K562 (cell line): ENCODE data around the gene DAO. TPM values are rescaled to one million over a fixed set of nuclear protein-coding genes. Genes with fewer than 3 reads are reported as not detected.

ENCODE experiments used
- BRF2 ChIP-seq: IDR thresholded peaks from 3 replicates; pipeline ENCODE4 v1.6.1; 2011; ENCODE audit warnings: borderline replicate concordance, mild to moderate bottlenecking; ENCODE audit not compliant: insufficient read length, insufficient read depth
- E4F1 ChIP-seq: fragments of 250-450 bp; sonication (Bioruptor Pico); IDR thresholded peaks from 2 replicates; pipeline ENCODE4 v1.5.0; 2021; ENCODE audit warnings: mild to moderate bottlenecking, borderline replicate concordance
- RFX5 ChIP-seq: IDR thresholded peaks from 2 replicates; pipeline ENCODE4 v1.6.1; 2011; ENCODE audit warnings: low read depth, mild to moderate bottlenecking, improper control_type of control experiment, low read length
- SIRT6 ChIP-seq: IDR thresholded peaks from one replicate; pipeline ENCODE4 v1.6.1; 2012; ENCODE audit warnings: low read depth, mild to moderate bottlenecking, control low read depth, inconsistent platforms, low read length, moderate library complexity
- XRCC4 ChIP-seq: IDR thresholded peaks from one replicate; pipeline ENCODE4 v1.6.1; 2011; ENCODE audit not compliant: insufficient read depth, insufficient read length; ENCODE audit errors: extremely low read depth
- ZBTB49 ChIP-seq: sonication (generic); formaldehyde crosslinking; IDR thresholded peaks from 2 replicates; pipeline ENCODE4 v1.8.0; 2022; ENCODE audit warnings: missing genetic modification reagents, mild to moderate bottlenecking, borderline replicate concordance
- microRNA counts: library from miRNA; unstranded; fragments of <30 nt; microRNA quantifications from one replicate; lab custom pipeline; 2016
- microRNA-seq: library from miRNA; unstranded; fragments of <30 nt; microRNA quantifications from one replicate; pipeline ENCODE4, GENCODE V29; 2018; ENCODE audit warnings: borderline microRNAs expressed
- polyA plus RNA-seq, 8 experiments: library from polyadenylated mRNA; depleted of rRNA in 4 of 8; stranded (reverse) in 5 of 8; unstranded in 3 of 8; fragments of >200 nt; fragmentation: Nextera tagmentation in 2 of 8; fragmentation: Illumina TruSeq in 1 of 8; extraction: Ambion mirVana in 2 of 8; extraction: Trizol in 1 of 8; gene quantifications; 2 replicates each; pipeline versions ENCODE4 v1.2.1 to v1.2.3, GENCODE V29; 2011 to 2014; ENCODE audit warnings: inconsistent platforms in 1 of 8, missing spikeins in 1 of 8
- small RNA-seq: library from RNA; depleted of rRNA; stranded (forward); fragments of <200 nt; gene quantifications from one replicate; pipeline ENCODE3, GENCODE V24; 2014
- total RNA-seq, 7 experiments: library from RNA; depleted of rRNA in 6 of 7; stranded (reverse); fragments of >200 nt in 6 of 7; fragmentation: Illumina TruSeq in 2 of 7; extraction: Trizol in 2 of 7; gene quantifications; 2 replicates each; pipeline versions ENCODE4 v1.2.1 to v1.2.3, GENCODE V29; 2011 to 2021; ENCODE audit warnings: low replicate concordance in 1 of 7

The DAO gene
- total and polyA plus RNA-seq, 9 of the 15 experiments (the other 6 are each of a cell fraction or from before 2014, with no cell fraction given): not detected

GRCh38 chr12:108949976-108950375 lies 70.1 kb downstream of the DAO start (continued):
- TF ChIP-seq ZBTB49: no peak
- no peak for TF ChIP-seq SIRT6
- no peak for TF ChIP-seq RFX5
- TF ChIP-seq BRF2: no peak
- no peak for TF ChIP-seq XRCC4
- no peak for TF ChIP-seq E4F1 (CRISPR knock-in tag)

MicroRNAs encoded within 50 kb of the gene (microRNA counts, 767-probe panel; counts per million panel counts)
- microRNA hsa-miR-619 (lab: Ali Mortazavi, UCI): not detected

Small RNA genes within 50 kb of the gene (microRNA-seq; reads per million reads assigned to microRNA genes)
- gene MIR619: not detected

Small RNA genes within 50 kb of the gene (small RNA-seq; reads per million reads assigned to genes)
- not detected for gene MIR619
- gene RNU6-361P: not detected

Other genes with a start within 250 kb of the DAO start
Only the 7 nearest of the 8 such genes appear.
- gene CORO1C, start 148.6 kb upstream of the DAO start, total RNA-seq (2014; rRNA removed): 118 and 123 TPM in 2 replicates
- 154 and 166 TPM in 2 replicates for gene CORO1C, start 148.6 kb upstream of the DAO start, total RNA-seq (2014; rRNA removed; fragmentation: Illumina TruSeq; extraction: Trizol)
- 141 and 147 TPM in 2 replicates for gene CORO1C, start 148.6 kb upstream of the DAO start, total RNA-seq (2015; rRNA removed; fragmentation: Illumina TruSeq; extraction: Trizol)
- 206 TPM in 2 replicates for gene CORO1C, start 148.6 kb upstream of the DAO start, total RNA-seq (2021)
- gene CORO1C, start 148.6 kb upstream of the DAO start, polyA plus RNA-seq (2011; rRNA removed): 265 and 280 TPM in 2 replicates
- 142 and 159 TPM in 2 replicates for gene CORO1C, start 148.6 kb upstream of the DAO start, polyA plus RNA-seq (2014; fragmentation: Illumina TruSeq; extraction: Trizol)
- 10 to 100 TPM; 55.2 to 68.6 TPM for gene CORO1C, start 148.6 kb upstream of the DAO start, polyA plus RNA-seq (2014; fragmentation: Nextera tagmentation; extraction: Ambion mirVana)
- gene CORO1C, start 148.6 kb upstream of the DAO start, polyA plus RNA-seq (2014; rRNA removed): 125 and 150 TPM in 2 replicates
- gene SSH1, start 22.5 kb upstream of the DAO start, total RNA-seq (2014; rRNA removed): 2.0 and 2.9 TPM in 2 replicates
- 2.3 and 2.5 TPM in 2 replicates for gene SSH1, start 22.5 kb upstream of the DAO start, total RNA-seq (2014; rRNA removed; fragmentation: Illumina TruSeq; extraction: Trizol)
- 1.7 and 2.2 TPM in 2 replicates for gene SSH1, start 22.5 kb upstream of the DAO start, total RNA-seq (2015; rRNA removed; fragmentation: Illumina TruSeq; extraction: Trizol)
- gene SSH1, start 22.5 kb upstream of the DAO start, total RNA-seq (2021): 5.5 and 6.5 TPM in 2 replicates
- 3.4 and 4.2 TPM in 2 replicates for gene SSH1, start 22.5 kb upstream of the DAO start, polyA plus RNA-seq (2011; rRNA removed)
- gene SSH1, start 22.5 kb upstream of the DAO start, polyA plus RNA-seq (2014; fragmentation: Illumina TruSeq; extraction: Trizol): 2.5 and 3.1 TPM in 2 replicates
- gene SSH1, start 22.5 kb upstream of the DAO start, polyA plus RNA-seq (2014; fragmentation: Nextera tagmentation; extraction: Ambion mirVana): under 1 TPM; 0.41 to 0.45 TPM
- gene SSH1, start 22.5 kb upstream of the DAO start, polyA plus RNA-seq (2014; rRNA removed): 2.3 and 2.8 TPM in 2 replicates
- 0.05 and 0.08 TPM in 2 replicates for gene SVOP, start 141.0 kb downstream of the DAO start, total RNA-seq (2014; rRNA removed)
- gene SVOP, start 141.0 kb downstream of the DAO start, total RNA-seq (2014; rRNA removed; fragmentation: Illumina TruSeq; extraction: Trizol): 0.04 TPM in 1 of 2 replicates, not detected in the other
- 0.07 and 0.08 TPM in 2 replicates for gene SVOP, start 141.0 kb downstream of the DAO start, total RNA-seq (2015; rRNA removed; fragmentation: Illumina TruSeq; extraction: Trizol)
- gene SVOP, start 141.0 kb downstream of the DAO start, total RNA-seq (2021): 0.09 TPM in 2 replicates
- gene SVOP, start 141.0 kb downstream of the DAO start, polyA plus RNA-seq (2011; rRNA removed): 0.01 TPM in 2 replicates
- 0.04 and 0.07 TPM in 2 replicates for gene SVOP, start 141.0 kb downstream of the DAO start, polyA plus RNA-seq (2014; fragmentation: Illumina TruSeq; extraction: Trizol)
- under 1 TPM in 1 of 2 experiments, not detected in 1; 0.01 TPM for gene SVOP, start 141.0 kb downstream of the DAO start, polyA plus RNA-seq (2014; fragmentation: Nextera tagmentation; extraction: Ambion mirVana)
- 0.07 and 0.12 TPM in 2 replicates for gene SVOP, start 141.0 kb downstream of the DAO start, polyA plus RNA-seq (2014; rRNA removed)
- gene USP30, start 172.5 kb downstream of the DAO start, total RNA-seq (2014; rRNA removed): 3.7 and 8.1 TPM in 2 replicates
- 2.7 and 3.0 TPM in 2 replicates for gene USP30, start 172.5 kb downstream of the DAO start, total RNA-seq (2014; rRNA removed; fragmentation: Illumina TruSeq; extraction: Trizol)
- 3.9 and 5.2 TPM in 2 replicates for gene USP30, start 172.5 kb downstream of the DAO start, total RNA-seq (2015; rRNA removed; fragmentation: Illumina TruSeq; extraction: Trizol)
- 7.0 and 9.8 TPM in 2 replicates for gene USP30, start 172.5 kb downstream of the DAO start, total RNA-seq (2021)
- 15.1 and 15.2 TPM in 2 replicates for gene USP30, start 172.5 kb downstream of the DAO start, polyA plus RNA-seq (2011; rRNA removed)
- gene USP30, start 172.5 kb downstream of the DAO start, polyA plus RNA-seq (2014; fragmentation: Illumina TruSeq; extraction: Trizol): 8.7 and 9.4 TPM in 2 replicates
- gene USP30, start 172.5 kb downstream of the DAO start, polyA plus RNA-seq (2014; fragmentation: Nextera tagmentation; extraction: Ambion mirVana): 1 to 10 TPM; 1.4 to 2.6 TPM
- 5.6 and 8.4 TPM in 2 replicates for gene USP30, start 172.5 kb downstream of the DAO start, polyA plus RNA-seq (2014; rRNA removed)
- gene ALKBH2, start 213.4 kb downstream of the DAO start, total RNA-seq (2014; rRNA removed): 56.1 and 60.4 TPM in 2 replicates
- 30.9 and 43.8 TPM in 2 replicates for gene ALKBH2, start 213.4 kb downstream of the DAO start, total RNA-seq (2014; rRNA removed; fragmentation: Illumina TruSeq; extraction: Trizol)
- gene ALKBH2, start 213.4 kb downstream of the DAO start, total RNA-seq (2015; rRNA removed; fragmentation: Illumina TruSeq; extraction: Trizol): 39.7 and 41.9 TPM in 2 replicates
- 37.3 and 41.9 TPM in 2 replicates for gene ALKBH2, start 213.4 kb downstream of the DAO start, total RNA-seq (2021)
- gene ALKBH2, start 213.4 kb downstream of the DAO start, polyA plus RNA-seq (2011; rRNA removed): 30.9 and 32.3 TPM in 2 replicates
- gene ALKBH2, start 213.4 kb downstream of the DAO start, polyA plus RNA-seq (2014; fragmentation: Illumina TruSeq; extraction: Trizol): 44.6 and 50.0 TPM in 2 replicates
- gene ALKBH2, start 213.4 kb downstream of the DAO start, polyA plus RNA-seq (2014; fragmentation: Nextera tagmentation; extraction: Ambion mirVana): 10 to 100 TPM in 1 of 2 experiments, 1 to 10 TPM in 1; 5.9 to 13.6 TPM
- gene ALKBH2, start 213.4 kb downstream of the DAO start, polyA plus RNA-seq (2014; rRNA removed): 47.4 and 50.5 TPM in 2 replicates
- 47.0 and 67.3 TPM in 2 replicates for gene UNG, start 217.5 kb downstream of the DAO start, total RNA-seq (2014; rRNA removed)
- 37.9 and 42.9 TPM in 2 replicates for gene UNG, start 217.5 kb downstream of the DAO start, total RNA-seq (2014; rRNA removed; fragmentation: Illumina TruSeq; extraction: Trizol)
- 41.7 and 42.2 TPM in 2 replicates for gene UNG, start 217.5 kb downstream of the DAO start, total RNA-seq (2015; rRNA removed; fragmentation: Illumina TruSeq; extraction: Trizol)
- 59.8 and 65.9 TPM in 2 replicates for gene UNG, start 217.5 kb downstream of the DAO start, total RNA-seq (2021)
- 23.9 and 26.3 TPM in 2 replicates for gene UNG, start 217.5 kb downstream of the DAO start, polyA plus RNA-seq (2011; rRNA removed)
- 48.3 and 49.4 TPM in 2 replicates for gene UNG, start 217.5 kb downstream of the DAO start, polyA plus RNA-seq (2014; fragmentation: Illumina TruSeq; extraction: Trizol)
- gene UNG, start 217.5 kb downstream of the DAO start, polyA plus RNA-seq (2014; fragmentation: Nextera tagmentation; extraction: Ambion mirVana): 10 to 100 TPM in 1 of 2 experiments, 1 to 10 TPM in 1; 8.4 to 11.9 TPM
- 38.6 and 41.0 TPM in 2 replicates for gene UNG, start 217.5 kb downstream of the DAO start, polyA plus RNA-seq (2014; rRNA removed)
- gene ACACB, start 236.5 kb downstream of the DAO start, total RNA-seq (2014; rRNA removed): 1.5 and 2.5 TPM in 2 replicates
- gene ACACB, start 236.5 kb downstream of the DAO start, total RNA-seq (2014; rRNA removed; fragmentation: Illumina TruSeq; extraction: Trizol): 0.62 and 0.77 TPM in 2 replicates
- 1.1 and 1.6 TPM in 2 replicates for gene ACACB, start 236.5 kb downstream of the DAO start, total RNA-seq (2015; rRNA removed; fragmentation: Illumina TruSeq; extraction: Trizol)
- 2.5 and 2.8 TPM in 2 replicates for gene ACACB, start 236.5 kb downstream of the DAO start, total RNA-seq (2021)
- gene ACACB, start 236.5 kb downstream of the DAO start, polyA plus RNA-seq (2011; rRNA removed): 0.10 and 0.32 TPM in 2 replicates
- 0.83 and 0.87 TPM in 2 replicates for gene ACACB, start 236.5 kb downstream of the DAO start, polyA plus RNA-seq (2014; fragmentation: Illumina TruSeq; extraction: Trizol)
- gene ACACB, start 236.5 kb downstream of the DAO start, polyA plus RNA-seq (2014; fragmentation: Nextera tagmentation; extraction: Ambion mirVana): under 1 TPM; 0.10 to 0.18 TPM
- gene ACACB, start 236.5 kb downstream of the DAO start, polyA plus RNA-seq (2014; rRNA removed): 0.31 and 1.3 TPM in 2 replicates